ENCODE data around the gene HTR1D. TPM values are rescaled to one million over a fixed set of nuclear protein-coding genes. Genes with fewer than 3 reads are reported as not detected.

The HTR1D gene
- total and polyA plus RNA-seq, 3 experiments from 2014 or later, result not detected

GRCh38 chr1:23177438-23178380 is 39.6 kb downstream of the HTR1D start:
- H3K9me3 Mint-ChIP-seq, result no peaks in the 10 kb centered on the region

GRCh38 chr1:23177031-23177430 is 40.3 kb downstream of the HTR1D start:
- H3K27me3 ChIP-seq (ENCODE audit: insufficient read depth, low read length, poor library complexity, severe bottlenecking), result no peaks in the 10 kb centered on the region
- no peaks in the 10 kb centered on the region for H3K9me3 ChIP-seq (ENCODE audit: low read length)
- H3K27ac ChIP-seq (ENCODE audit: low read depth, low read length), result no peak overlapping the region
- no peak for DNase-seq
- H3K4me3 ChIP-seq (ENCODE audit: low read length), result peak overlapping the region; percentile 51
- peak overlapping the region; percentile 50 to 77 (median 72) for H3K4me3 Mint-ChIP-seq
- H3K4me1 ChIP-seq (ENCODE audit: insufficient read depth, low read length), result peaks cover 13% of the 10 kb centered on the region
- H3K27me3 Mint-ChIP-seq, result peaks cover 7 to 22% of the 10 kb centered on the region in 2 donors
- ChIA-PET CTCF (interaction anchor here (1.2 to 12.3 kb wide), 3 partner anchors 7 to 78 kb away, joined by 3 to 65 read pairs (median 3); no protein-coding TSS in a partner anchor), POLR2A (interaction anchor here (1.2 kb wide), 1 partner anchor 9 kb away, joined by 3 read pairs; no protein-coding TSS in a partner anchor)
- H3K9me3 Mint-ChIP-seq, result no peaks in the 10 kb centered on the region
- no peaks in the 10 kb centered on the region for H3K36me3 ChIP-seq (ENCODE audit: insufficient read depth, low read length)
- peaks cover 6 to 18% (median 17%) of the 10 kb centered on the region in 3 donors for H3K4me1 Mint-ChIP-seq
- H3K36me3 Mint-ChIP-seq, result no peaks in the 10 kb centered on the region
- H3K27ac Mint-ChIP-seq, result no peak overlapping the region

More at GRCh38 chr1:23177438-23178380, 39.6 kb downstream of the HTR1D start:
- Mint-ChIP-seq H3K4me3 (peak overlapping the region; percentile 52 to 82 (median 72)), H3K27me3 (peaks cover 7 to 25% of the 10 kb centered on the region in 2 donors), H3K36me3 (no peaks in the 10 kb centered on the region), H3K4me1 (peaks cover 6 to 18% (median 17%) of the 10 kb centered on the region in 3 donors), H3K27ac (peak overlapping the region in 3 of 8 donors; percentile 12 to 51 (median 50))
- Histone ChIP-seq H3K27me3 (ENCODE audit: insufficient read depth, low read length, poor library complexity, severe bottlenecking) (no peaks in the 10 kb centered on the region), H3K9me3 (ENCODE audit: low read length) (no peaks in the 10 kb centered on the region), H3K4me3 (ENCODE audit: low read length) (peak overlapping the region; percentile 51), H3K4me1 (ENCODE audit: insufficient read depth, low read length) (peaks cover 13% of the 10 kb centered on the region), H3K36me3 (ENCODE audit: insufficient read depth, low read length) (no peaks in the 10 kb centered on the region), H3K27ac (ENCODE audit: low read depth, low read length) (no peak overlapping the region)
- ChIA-PET POLR2A (no interaction called here), CTCF (interaction anchor here (0.9 to 12.3 kb wide), 5 partner anchors 7 to 79 kb away, joined by 3 to 65 read pairs (median 4); no protein-coding TSS in a partner anchor)
- peak; percentile 16 to 56 (median 41) for DNase-seq

GRCh38 chr1:23174426-23175110 is 42.7 kb downstream of the HTR1D start:
- peaks cover 5 to 21% of the 10 kb centered on the region in 2 donors for H3K27me3 Mint-ChIP-seq
- H3K4me3 ChIP-seq (ENCODE audit: low read length), result no peak overlapping the region
- no peaks in the 10 kb centered on the region for H3K9me3 Mint-ChIP-seq
- H3K36me3 ChIP-seq (ENCODE audit: insufficient read depth, low read length), result no peaks in the 10 kb centered on the region
- DNase-seq, result no peak
- H3K27ac Mint-ChIP-seq, result peak overlapping the region in 1 of 8 donors; percentile 22
- no peaks in the 10 kb centered on the region for H3K9me3 ChIP-seq (ENCODE audit: low read length)
- POLR2A ChIA-PET, result interaction anchor here (0.5 to 1.3 kb wide), 2 partner anchors 63 to 74 kb away, joined by 5 read pairs; no protein-coding TSS in a partner anchor
- peaks cover 9 to 22% (median 21%) of the 10 kb centered on the region in 3 donors for H3K4me1 Mint-ChIP-seq
- no peaks in the 10 kb centered on the region for H3K36me3 Mint-ChIP-seq
- no peak overlapping the region for H3K27ac ChIP-seq (ENCODE audit: low read depth, low read length)
- H3K4me1 ChIP-seq (ENCODE audit: insufficient read depth, low read length), result peaks cover 14% of the 10 kb centered on the region
- no peaks in the 10 kb centered on the region for H3K27me3 ChIP-seq (ENCODE audit: insufficient read depth, low read length, poor library complexity, severe bottlenecking)
- H3K4me3 Mint-ChIP-seq, result peak overlapping the region in 1 of 7 donors; percentile 50
- CTCF ChIA-PET, result interaction anchor here (0.8 to 12.3 kb wide), 3 partner anchors 10 to 76 kb away, joined by 3 to 65 read pairs (median 4); no protein-coding TSS in a partner anchor

- Histone ChIP-seq H3K27ac (ENCODE audit: low read depth, low read length) (no peak overlapping the region), H3K4me1 (ENCODE audit: insufficient read depth, low read length) (peaks cover 17% of the 10 kb centered on the region), H3K27me3 (ENCODE audit: insufficient read depth, low read length, poor library complexity, severe bottlenecking) (no peaks in the 10 kb centered on the region), H3K36me3 (ENCODE audit: insufficient read depth, low read length) (no peaks in the 10 kb centered on the region), H3K9me3 (ENCODE audit: low read length) (no peaks in the 10 kb centered on the region), H3K4me3 (ENCODE audit: low read length) (no peak overlapping the region)
- Mint-ChIP-seq H3K36me3 (peaks cover 0 to 4% (median 0%) of the 10 kb centered on the region in 3 donors), H3K27me3 (peaks cover 2 to 3% of the 10 kb centered on the region in 2 donors), H3K4me3 (peak overlapping the region in 1 of 7 donors; percentile 27), H3K27ac (peak overlapping the region in 1 of 8 donors; percentile 38), H3K9me3 (no peaks in the 10 kb centered on the region), H3K4me1 (peaks cover 22 to 27% (median 22%) of the 10 kb centered on the region in 3 donors)
- no peak for DNase-seq
- ChIA-PET CTCF (interaction anchor here (12.3 kb wide), 1 partner anchor 13 kb away, joined by 65 read pairs; no protein-coding TSS in a partner anchor), POLR2A (no interaction called here)
Measured at GRCh38 chr1:23171181-23171755, 46.0 kb downstream of the HTR1D start.

GRCh38 chr1:23169727-23170335 is 47.5 kb downstream of the HTR1D start:
- H3K27ac ChIP-seq (ENCODE audit: low read depth, low read length), result peak overlapping the region; percentile 79

GRCh38 chr1:23169195-23169575 is 48.1 kb downstream of the HTR1D start:
- POLR2A ChIA-PET, result interaction anchor here (0.6 to 1.7 kb wide), 5 partner anchors 50 to 69 kb away, joined by 3 to 5 read pairs (median 4); no protein-coding TSS in a partner anchor
- peak overlapping the region; percentile 79 for H3K27ac ChIP-seq (ENCODE audit: low read depth, low read length)
- Mint-ChIP-seq H3K36me3 (peaks cover 0 to 4% (median 0%) of the 10 kb centered on the region in 3 donors), H3K27ac (peak overlapping the region in 6 of 8 donors; percentile 41 to 96 (median 72)), H3K9me3 (no peaks in the 10 kb centered on the region), H3K4me3 (peak overlapping the region; percentile 93 to 98 (median 96)), H3K27me3 (no peaks in the 10 kb centered on the region), H3K4me1 (peaks cover 31 to 37% (median 34%) of the 10 kb centered on the region in 3 donors)
- no peaks in the 10 kb centered on the region for H3K27me3 ChIP-seq (ENCODE audit: insufficient read depth, low read length, poor library complexity, severe bottlenecking)
- peak overlapping the region; percentile 85 for H3K4me3 ChIP-seq (ENCODE audit: low read length)
- no peak for DNase-seq
- H3K36me3 ChIP-seq (ENCODE audit: insufficient read depth, low read length), result no peaks in the 10 kb centered on the region
- H3K9me3 ChIP-seq (ENCODE audit: low read length), result no peaks in the 10 kb centered on the region
- CTCF ChIA-PET, result interaction anchor here (1.2 to 12.3 kb wide), 3 partner anchors 10 to 71 kb away, joined by 4 to 65 read pairs (median 5); no protein-coding TSS in a partner anchor
- H3K4me1 ChIP-seq (ENCODE audit: insufficient read depth, low read length), result peaks cover 17% of the 10 kb centered on the region

More at GRCh38 chr1:23169727-23170335, 47.5 kb downstream of the HTR1D start:
- Histone ChIP-seq H3K4me3 (ENCODE audit: low read length) (no peak overlapping the region), H3K9me3 (ENCODE audit: low read length) (no peaks in the 10 kb centered on the region), H3K36me3 (ENCODE audit: insufficient read depth, low read length) (no peaks in the 10 kb centered on the region), H3K27me3 (ENCODE audit: insufficient read depth, low read length, poor library complexity, severe bottlenecking) (no peaks in the 10 kb centered on the region), H3K4me1 (ENCODE audit: insufficient read depth, low read length) (peaks cover 17% of the 10 kb centered on the region)
- Mint-ChIP-seq H3K36me3 (peaks cover 0 to 4% (median 0%) of the 10 kb centered on the region in 3 donors), H3K4me1 (peaks cover 32 to 36% (median 34%) of the 10 kb centered on the region in 3 donors), H3K9me3 (no peaks in the 10 kb centered on the region), H3K4me3 (peak overlapping the region; percentile 93 to 98 (median 96)), H3K27ac (peak overlapping the region in 7 of 8 donors; percentile 11 to 90 (median 67)), H3K27me3 (peaks cover 0 to 1% of the 10 kb centered on the region in 2 donors)
- POLR2A ChIA-PET, result interaction anchor here (0.6 to 1.7 kb wide), 4 partner anchors 46 to 69 kb away, joined by 3 to 7 read pairs (median 4); no protein-coding TSS in a partner anchor
- no peak for DNase-seq
- CTCF ChIA-PET, result interaction anchor here (1.4 to 12.3 kb wide), 2 partner anchors 14 to 72 kb away, joined by 5 to 65 read pairs; no protein-coding TSS in a partner anchor
